Activated naive CD8-positive, alpha-beta T cell treated with anti-CD3 and anti-CD28 coated beads for 36 hours (primary cell): ENCODE data around the gene NOP56. TPM values are rescaled to one million over a fixed set of nuclear protein-coding genes. Genes with fewer than 3 reads are reported as not detected.
"Not testable (repeated sequence)": the region's sequence is repeated elsewhere in the genome, so short reads cannot be mapped to it uniquely, and the experiment has no call there.

Experiments used
- DNase-seq: peaks from one replicate; pipeline ENCODE4 v3.0.0; 2021
- H3K27ac Mint-ChIP-seq: one replicate; pipeline ENCODE4 v1.8.0; 2022; ENCODE audit warnings: mild to moderate bottlenecking, moderate library complexity, mixed read lengths
- H3K27me3 Mint-ChIP-seq: one replicate; pipeline ENCODE4 v1.8.0; 2022; ENCODE audit warnings: mild to moderate bottlenecking, mixed read lengths
- H3K36me3 Mint-ChIP-seq: one replicate; pipeline ENCODE4 v1.8.0; 2021; ENCODE audit warnings: mild to moderate bottlenecking, mixed read lengths
- H3K4me1 Mint-ChIP-seq: one replicate; pipeline ENCODE4 v1.8.0; 2021; ENCODE audit warnings: mixed read lengths
- H3K4me3 Mint-ChIP-seq: one replicate; pipeline ENCODE4 v1.8.0; 2022; ENCODE audit warnings: mild to moderate bottlenecking, moderate library complexity, mixed read lengths
- H3K9me3 Mint-ChIP-seq: one replicate; pipeline ENCODE4 v1.8.0; 2022; ENCODE audit warnings: mixed read lengths
- total RNA-seq, 2 experiments: library from RNA; stranded (reverse); gene quantifications; one replicate each; pipeline ENCODE4 v1.2.3, GENCODE V29; 2021

The NOP56 gene
- total RNA-seq, 2 experiments from 2014 or later: 937 to 970 TPM

- peak overlapping the region; percentile 90 for H3K4me3 Mint-ChIP-seq
- H3K36me3 Mint-ChIP-seq: peaks cover 66% of the 10 kb centered on the region
- no peaks in the 10 kb centered on the region for H3K9me3 Mint-ChIP-seq
These were observed 4.8 kb downstream of the NOP56 start for GRCh38 chr20:2657241-2657640.

GRCh38 chr20:2657674-2658073, 5.2 kb downstream of the NOP56 start:
- Mint-ChIP-seq H3K4me3 (no peak overlapping the region), H3K9me3 (no peaks in the 10 kb centered on the region), H3K27ac (peak overlapping the region; percentile 92), H3K27me3 (peaks cover 6% of the 10 kb centered on the region), H3K36me3 (peaks cover 65% of the 10 kb centered on the region), H3K4me1 (peaks cover 42% of the 10 kb centered on the region)
- no peak for DNase-seq

More at GRCh38 chr20:2657241-2657640, 4.8 kb downstream of the NOP56 start:
- Mint-ChIP-seq H3K4me1 (peaks cover 41% of the 10 kb centered on the region), H3K27me3 (peaks cover 6% of the 10 kb centered on the region), H3K27ac (peak overlapping the region; percentile 92)
- DNase-seq: no peak

- Mint-ChIP-seq H3K4me1 (peaks cover 48% of the 10 kb centered on the region), H3K27me3 (peaks cover 6% of the 10 kb centered on the region), H3K36me3 (peaks cover 59% of the 10 kb centered on the region), H3K9me3 (no peaks in the 10 kb centered on the region), H3K27ac (peak overlapping the region; percentile 92), H3K4me3 (peak overlapping the region; percentile 5)
- DNase-seq: peak; percentile 33
These were observed 6.3 kb downstream of the NOP56 start for GRCh38 chr20:2658414-2659354.

- Mint-ChIP-seq H3K27me3 (peaks cover 1% of the 10 kb centered on the region), H3K9me3 (no peaks in the 10 kb centered on the region), H3K27ac (no peak overlapping the region), H3K4me1 (peaks cover 43% of the 10 kb centered on the region), H3K36me3 (peaks cover 54% of the 10 kb centered on the region), H3K4me3 (no peak overlapping the region)
- DNase-seq: no peak
These were observed 7.1 kb downstream of the NOP56 start for GRCh38 chr20:2659547-2659946.

- H3K27ac Mint-ChIP-seq: peak overlapping the region; percentile 97
- peaks cover 22% of the 10 kb centered on the region for H3K36me3 Mint-ChIP-seq
These were observed 11.0 kb downstream of the NOP56 start for GRCh38 chr20:2663364-2663886.

GRCh38 chr20:2663887-2664719, 11.7 kb downstream of the NOP56 start, which contains the start of gene IDH3B:
TSS of gene IDH3B (minus strand) at chr20:2664216. CDS start at chr20:2664188, 28 bp downstream.
- no peaks in the 10 kb centered on the region for H3K27me3 Mint-ChIP-seq
- no peaks in the 10 kb centered on the region for H3K9me3 Mint-ChIP-seq
- peak within 1 kb of the TSS; percentile 92 for H3K4me3 Mint-ChIP-seq
- DNase-seq: peak; percentile 91
- peaks cover 22% of the 10 kb centered on the region for H3K4me1 Mint-ChIP-seq
- peak within 1 kb of the TSS; percentile 97 for H3K27ac Mint-ChIP-seq
- peaks cover 15% of the 10 kb centered on the region for H3K36me3 Mint-ChIP-seq

More at GRCh38 chr20:2663364-2663886, 11.0 kb downstream of the NOP56 start:
- peaks cover 22% of the 10 kb centered on the region for H3K4me1 Mint-ChIP-seq
- H3K4me3 Mint-ChIP-seq: peak overlapping the region; percentile 92
- no peaks in the 10 kb centered on the region for H3K27me3 Mint-ChIP-seq
- H3K9me3 Mint-ChIP-seq: no peaks in the 10 kb centered on the region
- DNase-seq: no peak

- no peaks in the 10 kb centered on the region for H3K27me3 Mint-ChIP-seq
- H3K27ac Mint-ChIP-seq: no peak overlapping the region
- H3K9me3 Mint-ChIP-seq: no peaks in the 10 kb centered on the region
- H3K4me3 Mint-ChIP-seq: no peak overlapping the region
- H3K4me1 Mint-ChIP-seq: no peaks in the 10 kb centered on the region
- H3K36me3 Mint-ChIP-seq: no peaks in the 10 kb centered on the region
- no peak for DNase-seq
These were observed 19.5 kb downstream of the NOP56 start for GRCh38 chr20:2671977-2672376.

- no peak for DNase-seq
- H3K4me1 Mint-ChIP-seq: no peaks in the 10 kb centered on the region
- no peaks in the 10 kb centered on the region for H3K36me3 Mint-ChIP-seq
- H3K4me3 Mint-ChIP-seq: no peak overlapping the region
- H3K27me3 Mint-ChIP-seq: no peaks in the 10 kb centered on the region
- H3K9me3 Mint-ChIP-seq: no peaks in the 10 kb centered on the region
- no peak overlapping the region for H3K27ac Mint-ChIP-seq
These were observed 20.0 kb downstream of the NOP56 start for GRCh38 chr20:2672446-2672845.

- no peak for DNase-seq
These were observed 21.0 kb downstream of the NOP56 start for GRCh38 chr20:2673453-2673852.

GRCh38 chr20:2680046-2680445, 27.6 kb downstream of the NOP56 start:
- H3K9me3 Mint-ChIP-seq: no peaks in the 10 kb centered on the region
- no peak overlapping the region for H3K4me3 Mint-ChIP-seq
- no peaks in the 10 kb centered on the region for H3K4me1 Mint-ChIP-seq
- no peak for DNase-seq
- H3K27ac Mint-ChIP-seq: no peak overlapping the region
- no peaks in the 10 kb centered on the region for H3K36me3 Mint-ChIP-seq
- peaks cover 27% of the 10 kb centered on the region for H3K27me3 Mint-ChIP-seq

More at GRCh38 chr20:2673453-2673852, 21.0 kb downstream of the NOP56 start:
- Mint-ChIP-seq H3K9me3 (no peaks in the 10 kb centered on the region), H3K4me1 (no peaks in the 10 kb centered on the region), H3K27ac (no peak overlapping the region), H3K36me3 (no peaks in the 10 kb centered on the region), H3K4me3 (no peak overlapping the region), H3K27me3 (no peaks in the 10 kb centered on the region)

- H3K4me3 Mint-ChIP-seq, H3K4me1 Mint-ChIP-seq, H3K36me3 Mint-ChIP-seq, H3K27ac Mint-ChIP-seq, H3K9me3 Mint-ChIP-seq, DNase-seq: not testable (repeated sequence)
- H3K27me3 Mint-ChIP-seq: peaks cover 33% of the 10 kb centered on the region
These were observed 29.6 kb downstream of the NOP56 start for GRCh38 chr20:2682040-2682439.

GRCh38 chr20:2684817-2685216, 32.4 kb downstream of the NOP56 start:
- Mint-ChIP-seq H3K27me3 (peaks cover 33% of the 10 kb centered on the region), H3K4me1 (peaks cover 12% of the 10 kb centered on the region)
- DNase-seq, H3K36me3 Mint-ChIP-seq, H3K9me3 Mint-ChIP-seq, H3K4me3 Mint-ChIP-seq, H3K27ac Mint-ChIP-seq: not testable (repeated sequence)

- H3K4me1 Mint-ChIP-seq: peaks cover 17% of the 10 kb centered on the region
- H3K27ac Mint-ChIP-seq: no peak overlapping the region
- no peaks in the 10 kb centered on the region for H3K9me3 Mint-ChIP-seq
- peaks cover 2% of the 10 kb centered on the region for H3K36me3 Mint-ChIP-seq
- H3K4me3 Mint-ChIP-seq: no peak overlapping the region
- no peak for DNase-seq
- peaks cover 29% of the 10 kb centered on the region for H3K27me3 Mint-ChIP-seq
These were observed 35.1 kb downstream of the NOP56 start for GRCh38 chr20:2687514-2687913.

- Mint-ChIP-seq H3K27me3 (peaks cover 24% of the 10 kb centered on the region), H3K4me3 (no peak overlapping the region), H3K27ac (no peak overlapping the region), H3K4me1 (peaks cover 17% of the 10 kb centered on the region), H3K36me3 (peaks cover 2% of the 10 kb centered on the region), H3K9me3 (no peaks in the 10 kb centered on the region)
- DNase-seq: peak; percentile 81
These were observed 35.7 kb downstream of the NOP56 start for GRCh38 chr20:2688041-2688591.
